ENCODE results near the gene FAM163A. TPM values are rescaled to one million over a fixed set of nuclear protein-coding genes. Genes with fewer than 3 reads are reported as not detected.

FAM163A gene
- total RNA-seq, 2 experiments from 2014 or later: 0.08 to 0.17 TPM

DNA sequence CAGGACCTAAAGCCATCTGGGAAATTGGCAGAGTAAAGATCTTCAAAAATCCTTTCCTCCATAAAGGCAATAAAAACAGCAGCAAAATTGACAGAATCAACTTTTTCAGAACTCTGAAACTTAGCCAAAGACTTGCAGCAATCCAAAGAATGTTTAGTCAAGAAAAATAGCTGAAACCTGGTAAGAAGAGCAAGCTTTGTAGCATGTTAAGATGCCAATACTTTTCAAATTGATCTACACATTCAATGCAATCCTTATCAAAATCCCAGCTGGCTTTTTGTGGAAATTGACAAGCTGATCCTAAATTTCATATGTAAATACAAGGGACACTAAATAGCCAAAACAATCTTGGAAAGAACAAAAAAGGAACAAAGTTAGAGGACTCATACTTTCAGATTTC, 23.8 kb upstream of the FAM163A start:
- H3K36me3 ChIP-seq (ENCODE audit: insufficient read depth, low read length): no peaks in the 10 kb centered on the region
- intact Hi-C loops (cut with DNase I, micrococcal nuclease): no loop called here
- POLR2A ChIA-PET: no interaction called here
- Mint-ChIP-seq H3K27ac (no peak overlapping the region), H3K27me3 (peaks cover 6% of the 10 kb centered on the region), H3K4me3 (no peak overlapping the region), H3K36me3 (ENCODE audit: low read depth) (peaks cover 34% of the 10 kb centered on the region), H3K9me3 (peaks cover 39% of the 10 kb centered on the region), H3K4me1 (ENCODE audit: low read depth) (no peaks in the 10 kb centered on the region)
- H3K9me3 ChIP-seq (ENCODE audit: control insufficient read depth in 1 of 2, insufficient read depth in 1 of 2, low read length in 2 of 2): peaks cover 0 to 34% of the 10 kb centered on the region in 2 experiments
- TF ChIP-seq, protein P1, sequence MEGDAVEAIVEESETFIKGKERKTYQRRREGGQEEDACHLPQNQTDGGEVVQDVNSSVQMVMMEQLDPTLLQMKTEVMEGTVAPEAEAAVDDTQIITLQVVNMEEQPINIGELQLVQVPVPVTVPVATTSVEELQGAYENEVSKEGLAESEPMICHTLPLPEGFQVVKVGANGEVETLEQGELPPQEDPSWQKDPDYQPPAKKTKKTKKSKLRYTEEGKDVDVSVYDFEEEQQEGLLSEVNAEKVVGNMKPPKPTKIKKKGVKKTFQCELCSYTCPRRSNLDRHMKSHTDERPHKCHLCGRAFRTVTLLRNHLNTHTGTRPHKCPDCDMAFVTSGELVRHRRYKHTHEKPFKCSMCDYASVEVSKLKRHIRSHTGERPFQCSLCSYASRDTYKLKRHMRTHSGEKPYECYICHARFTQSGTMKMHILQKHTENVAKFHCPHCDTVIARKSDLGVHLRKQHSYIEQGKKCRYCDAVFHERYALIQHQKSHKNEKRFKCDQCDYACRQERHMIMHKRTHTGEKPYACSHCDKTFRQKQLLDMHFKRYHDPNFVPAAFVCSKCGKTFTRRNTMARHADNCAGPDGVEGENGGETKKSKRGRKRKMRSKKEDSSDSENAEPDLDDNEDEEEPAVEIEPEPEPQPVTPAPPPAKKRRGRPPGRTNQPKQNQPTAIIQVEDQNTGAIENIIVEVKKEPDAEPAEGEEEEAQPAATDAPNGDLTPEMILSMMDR (IDR thresholded peaks at IDR 0.05): no peak
- H3K4me3 ChIP-seq (ENCODE audit: low read length): no peak overlapping the region
- no peak overlapping the region for H3K27ac ChIP-seq (ENCODE audit: low read depth in 1 of 2, low read length in 2 of 2)
- no peaks in the 10 kb centered on the region for H3K4me1 ChIP-seq (ENCODE audit: insufficient read depth, low read length)
- no peaks in the 10 kb centered on the region for H3K27me3 ChIP-seq (ENCODE audit: control insufficient read depth in 1 of 2, insufficient read depth in 2 of 2, low read length in 2 of 2)
- DNase-seq: no peak
- no peak for ATAC-seq (ENCODE audit: poor library complexity)
- CTCF ChIA-PET: interaction anchor here (0.6 kb wide), 1 partner anchor 318 kb away, joined by 3 read pairs; no protein-coding TSS in a partner anchor

DNA sequence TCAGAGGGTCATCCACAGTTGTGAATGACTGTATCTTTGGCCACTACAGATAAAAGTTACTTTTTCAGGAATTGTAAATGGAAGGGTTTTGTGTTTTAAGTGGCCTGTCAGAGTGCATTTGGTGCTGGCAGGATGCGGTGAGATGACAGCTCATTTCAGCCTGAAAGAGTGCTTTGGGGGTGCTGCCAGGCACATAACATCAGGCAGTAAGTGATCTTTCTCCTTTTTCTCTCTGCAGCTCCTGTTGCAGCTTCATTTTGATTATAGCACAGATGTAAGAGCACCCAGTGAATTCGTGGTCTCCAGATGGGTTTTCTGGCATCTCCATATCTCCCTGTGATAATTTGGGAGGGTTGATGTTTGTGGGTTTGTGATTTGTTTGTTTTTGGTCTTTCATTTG, 14.8 kb upstream of the FAM163A start:
- intact Hi-C loops (cut with DNase I, micrococcal nuclease): no loop called here
- Mint-ChIP-seq H3K27ac (no peak overlapping the region), H3K4me1 (ENCODE audit: low read depth) (no peaks in the 10 kb centered on the region), H3K4me3 (no peak overlapping the region), H3K9me3 (no peaks in the 10 kb centered on the region), H3K27me3 (peaks cover 13% of the 10 kb centered on the region), H3K36me3 (ENCODE audit: low read depth) (no peaks in the 10 kb centered on the region)
- H3K27ac ChIP-seq (ENCODE audit: low read depth in 1 of 2, low read length in 2 of 2): no peak overlapping the region
- ChIA-PET CTCF (no interaction called here), POLR2A (interaction anchor here (0.6 kb wide), 1 partner anchor 22 kb away, joined by 3 read pairs; no protein-coding TSS in a partner anchor)
- no peaks in the 10 kb centered on the region for H3K4me1 ChIP-seq (ENCODE audit: insufficient read depth, low read length)
- ATAC-seq (ENCODE audit: poor library complexity) (no peak), DNase-seq (no peak)
- H3K4me3 ChIP-seq (ENCODE audit: low read length): no peak overlapping the region
- no peaks in the 10 kb centered on the region for H3K9me3 ChIP-seq (ENCODE audit: control insufficient read depth in 1 of 2, insufficient read depth in 1 of 2, low read length in 2 of 2)
- TF ChIP-seq, protein P1 (IDR thresholded peaks at IDR 0.05): no peak
- no peaks in the 10 kb centered on the region for H3K36me3 ChIP-seq (ENCODE audit: insufficient read depth, low read length)
- peaks cover 5 to 8% of the 10 kb centered on the region in 2 experiments for H3K27me3 ChIP-seq (ENCODE audit: control insufficient read depth in 1 of 2, insufficient read depth in 2 of 2, low read length in 2 of 2)

DNA sequence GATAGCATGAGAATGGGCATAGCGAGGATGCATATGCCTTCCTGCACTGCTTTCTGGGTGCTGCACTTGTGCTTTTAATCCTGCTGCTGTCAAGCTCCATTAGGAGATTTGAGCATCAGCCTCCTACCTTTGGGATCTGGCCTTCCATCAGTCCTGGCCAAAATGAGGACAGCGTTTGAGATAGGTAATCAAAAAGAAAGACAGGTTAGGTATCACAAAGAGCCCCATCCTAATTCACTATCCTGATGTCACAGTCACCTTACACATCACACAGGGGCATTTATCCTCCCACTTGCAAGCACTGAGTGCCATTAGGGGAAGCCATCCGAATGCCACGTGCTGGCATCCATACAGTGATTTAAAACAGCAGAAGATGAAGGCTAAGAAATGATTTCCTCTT, 13.2 kb upstream of the FAM163A start:
- no peaks in the 10 kb centered on the region for H3K36me3 ChIP-seq (ENCODE audit: insufficient read depth, low read length)
- H3K27me3 Mint-ChIP-seq: peaks cover 20% of the 10 kb centered on the region
- ChIA-PET POLR2A (no interaction called here), CTCF (interaction anchor here (0.9 to 1.0 kb wide), 2 partner anchors 80 to 85 kb away, joined by 3 to 4 read pairs; no protein-coding TSS in a partner anchor)
- TF ChIP-seq, protein P1 (IDR thresholded peaks at IDR 0.05): no peak
- no peaks in the 10 kb centered on the region for H3K4me1 ChIP-seq (ENCODE audit: insufficient read depth, low read length)
- intact Hi-C loops (cut with DNase I, micrococcal nuclease): no loop called here
- ATAC-seq (ENCODE audit: poor library complexity) (no peak), DNase-seq (no peak)
- H3K4me1 Mint-ChIP-seq (ENCODE audit: low read depth): no peaks in the 10 kb centered on the region
- no peak overlapping the region for H3K4me3 Mint-ChIP-seq
- peaks cover 5 to 8% of the 10 kb centered on the region in 2 experiments for H3K27me3 ChIP-seq (ENCODE audit: control insufficient read depth in 1 of 2, insufficient read depth in 2 of 2, low read length in 2 of 2)
- no peak overlapping the region for H3K27ac ChIP-seq (ENCODE audit: low read depth in 1 of 2, low read length in 2 of 2)
- no peak overlapping the region for H3K4me3 ChIP-seq (ENCODE audit: low read length)
- no peaks in the 10 kb centered on the region for H3K9me3 Mint-ChIP-seq
- H3K9me3 ChIP-seq (ENCODE audit: control insufficient read depth in 1 of 2, insufficient read depth in 1 of 2, low read length in 2 of 2): no peaks in the 10 kb centered on the region
- no peak overlapping the region for H3K27ac Mint-ChIP-seq
- H3K36me3 Mint-ChIP-seq (ENCODE audit: low read depth): no peaks in the 10 kb centered on the region
